Measurements from ENCODE around the gene GORAB. TPM values are rescaled to one million over a fixed set of nuclear protein-coding genes. Genes with fewer than 3 reads are reported as not detected.

The GORAB gene
- total and polyA plus RNA-seq, 2 of the 13 experiments (the other 11 are each of a cell fraction or from before 2014, with no cell fraction given), result 6.6 to 9.2 TPM

- FAIRE-seq (no peak), ATAC-seq (no peak), DNase-seq (ENCODE audit: low spot score) (no peak)
- Histone ChIP-seq H3K9me3 (ENCODE audit: low read length) (no peaks in the 10 kb centered on the region), H3K4me3 (replicated peaks in 1 of 3; ENCODE audit: insufficient read depth in 1 of 3, low read depth in 2 of 3, low read length in 3 of 3) (no peak overlapping the region), H3K27me3 (ENCODE audit: control insufficient read depth in 1 of 2, insufficient read depth in 2 of 2, low read length in 2 of 2) (no peaks in the 10 kb centered on the region), H2AFZ (ENCODE audit: low read length) (no peak overlapping the region), H4K20me1 (ENCODE audit: insufficient read depth, low read length) (no peaks in the 10 kb centered on the region), H3K79me2 (ENCODE audit: insufficient read depth, low read length) (no peaks in the 10 kb centered on the region), H3K4me1 (ENCODE audit: insufficient read depth, low read length) (no peaks in the 10 kb centered on the region), H3K9ac (ENCODE audit: insufficient read depth, low read depth, low read length) (no peak overlapping the region), H3K27ac (ENCODE audit: extremely low read length, insufficient read depth, low read length) (no peak overlapping the region), H3K36me3 (replicated peaks in 1 of 2; ENCODE audit: control insufficient read depth in 1 of 2, insufficient read depth in 2 of 2, low read length in 2 of 2) (no peaks in the 10 kb centered on the region), H3K4me2 (ENCODE audit: low read depth, low read length) (no peak overlapping the region)
- ChIA-PET POLR2A (no interaction called here), CTCF (ENCODE audit: low intra/inter-chr PET ratio, low total read pairs) (no interaction called here)
- BruUV-seq (replicated peaks), result no TSS peak
- TF ChIP-seq ZNF329 (CRISPR knock-in tag; IDR thresholded peaks at IDR 0.05; ENCODE audit: low read depth) (no peak), NCOR1 (IDR thresholded peaks at IDR 0.05; ENCODE audit: borderline replicate concordance, low read length) (no peak), ZNF512B (CRISPR knock-in tag; IDR thresholded peaks at IDR 0.05; ENCODE audit: borderline replicate concordance) (no peak), HNRNPL (IDR thresholded peaks at IDR 0.05; ENCODE audit: low read depth, low read length) (no peak), TEAD2 (CRISPR knock-in tag; IDR thresholded peaks at IDR 0.05) (no peak), DRAP1 (CRISPR knock-in tag; IDR thresholded peaks at IDR 0.05) (no peak), ZNF10 (CRISPR knock-in tag; IDR thresholded peaks at IDR 0.05; ENCODE audit: borderline replicate concordance, low read depth) (no peak), GLI4 (CRISPR knock-in tag; IDR thresholded peaks at IDR 0.05; ENCODE audit: borderline replicate concordance) (no peak), CEBPG (CRISPR knock-in tag; IDR thresholded peaks at IDR 0.05) (no peak), MIER2 (CRISPR knock-in tag; IDR thresholded peaks at IDR 0.05) (no peak), ZSCAN12 (CRISPR knock-in tag; IDR thresholded peaks at IDR 0.05) (no peak), KDM5B (CRISPR knock-in tag; IDR thresholded peaks at IDR 0.05; ENCODE audit: borderline replicate concordance) (no peak)
- in situ Hi-C loops (cut with HindIII; ENCODE audit: extremely low pct_ligation_motif_present, low pct_unique_long_range_greater_than_20kb) (no loop called here), intact Hi-C loops (cut with micrococcal nuclease; ENCODE audit: unreplicated experiment) (no loop called here)
These were observed 10.1 kb upstream of the GORAB start for GRCh38 chr1:170521818-170522217.

Measured in HepG2 (cell line).